ENCODE data around the gene EFNB2. TPM values are rescaled to one million over a fixed set of nuclear protein-coding genes. Genes with fewer than 3 reads are reported as not detected.
A peak's percentile ranks its signal among the peaks of the same experiment; 100 is the strongest.

The EFNB2 gene
- total RNA-seq, 1 donor from 2014 or later: 47.0 TPM

GRCh38 chr13:106570299-106570852 lies 34.9 kb upstream of the EFNB2 start:
- Histone ChIP-seq H3K27me3 (ENCODE audit: low read depth) (no peaks in the 10 kb centered on the region), H3K27ac (peak overlapping the region; percentile 63), H3K36me3 (no peaks in the 10 kb centered on the region), H3K4me3 (no peak overlapping the region), H3K9me3 (no peaks in the 10 kb centered on the region), H3K4me1 (peaks cover 34% of the 10 kb centered on the region)
- ATAC-seq (peak; percentile 46 to 77), DNase-seq (peak; percentile 90)
- intact Hi-C loops (cut with DNase I): no loop called here
- TF ChIP-seq CTCF (IDR thresholded peaks at IDR 0.05): no peak

- TF ChIP-seq CTCF (IDR thresholded peaks at IDR 0.05): no peak
- peaks cover 43% of the 10 kb centered on the region for H3K4me1 ChIP-seq
- no peak for DNase-seq
- ATAC-seq: no peak
- no peaks in the 10 kb centered on the region for H3K36me3 ChIP-seq
- no peaks in the 10 kb centered on the region for H3K9me3 ChIP-seq
- intact Hi-C loops (cut with DNase I): no loop called here
- peak overlapping the region; percentile 63 for H3K27ac ChIP-seq
- H3K27me3 ChIP-seq (ENCODE audit: low read depth): no peaks in the 10 kb centered on the region
- H3K4me3 ChIP-seq: no peak overlapping the region
Observed at GRCh38 chr13:106569233-106570095, 34.0 kb upstream of the EFNB2 start.

- no peaks in the 10 kb centered on the region for H3K27me3 ChIP-seq (ENCODE audit: low read depth)
- H3K9me3 ChIP-seq: no peaks in the 10 kb centered on the region
- intact Hi-C loops (cut with DNase I): no loop called here
- ATAC-seq: no peak
- H3K4me1 ChIP-seq: peaks cover 46% of the 10 kb centered on the region
- H3K4me3 ChIP-seq: peak overlapping the region; percentile 90
- H3K36me3 ChIP-seq: no peaks in the 10 kb centered on the region
- no peak for TF ChIP-seq CTCF (IDR thresholded peaks at IDR 0.05)
- peak overlapping the region; percentile 97 for H3K27ac ChIP-seq
- DNase-seq: no peak
Observed at GRCh38 chr13:106568299-106569003, 33.0 kb upstream of the EFNB2 start.

GRCh38 chr13:106567474-106568298 lies 32.2 kb upstream of the EFNB2 start, which contains the start of gene ARGLU1:
Gene ARGLU1, minus strand, starts transcription at chr13:106568137. Its CDS starts 218 bp downstream, at chr13:106567919.
- intact Hi-C loops (cut with DNase I): no loop called here

More at GRCh38 chr13:106567474-106568298, 32.2 kb upstream of the EFNB2 start, which contains the start of gene ARGLU1:
- H3K36me3 ChIP-seq: no peaks in the 10 kb centered on the region
- no peak for TF ChIP-seq CTCF (IDR thresholded peaks at IDR 0.05)
- no peaks in the 10 kb centered on the region for H3K9me3 ChIP-seq
- H3K27ac ChIP-seq: peak within 1 kb of the TSS; percentile 97
- peaks cover 46% of the 10 kb centered on the region for H3K4me1 ChIP-seq
- DNase-seq: peak; percentile 95
- peak; percentile 96 for ATAC-seq
- H3K4me3 ChIP-seq: peak within 1 kb of the TSS; percentile 90
- no peaks in the 10 kb centered on the region for H3K27me3 ChIP-seq (ENCODE audit: low read depth)
